Mesothelial cell of epicardium (in vitro differentiated cells): ENCODE data around the gene CLMP. TPM values are rescaled to one million over a fixed set of nuclear protein-coding genes. Genes with fewer than 3 reads are reported as not detected.

Experiments
- DNase-seq, 2 experiments: peaks; one replicate each; pipeline ENCODE4 v3.0.0; 2021; ENCODE audit warnings: low spot score in 2 of 2; ENCODE audit not compliant: unreplicated experiment in 2 of 2
- H3K27ac Mint-ChIP-seq: 2 replicates; pipeline ENCODE4 v1.8.0; 2021; ENCODE audit warnings: mixed read lengths
- H3K27me3 Mint-ChIP-seq: 2 replicates; pipeline ENCODE4 v1.8.0; 2021; ENCODE audit warnings: low read depth, mixed read lengths
- H3K36me3 Mint-ChIP-seq: 2 replicates; pipeline ENCODE4 v1.8.0; 2021; ENCODE audit warnings: mixed read lengths
- H3K4me1 Mint-ChIP-seq: 2 replicates; pipeline ENCODE4 v1.8.0; 2021; ENCODE audit warnings: mixed read lengths
- H3K4me3 Mint-ChIP-seq: 2 replicates; pipeline ENCODE4 v1.8.0; 2021; ENCODE audit warnings: mild to moderate bottlenecking, moderate library complexity, mixed read lengths
- H3K9me3 Mint-ChIP-seq: 2 replicates; pipeline ENCODE4 v1.8.0; 2021; ENCODE audit warnings: mixed read lengths
- CTCF ChIP-seq: fragments of 200-600 bp; sonication (generic); IDR thresholded peaks from one replicate; pipeline ENCODE4 v1.5.0; 2021; ENCODE audit warnings: antibody characterized with exemption; ENCODE audit not compliant: unreplicated experiment
- total RNA-seq: library from RNA; stranded (reverse); gene quantifications from 3 replicates; pipeline ENCODE4 v1.2.1, GENCODE V29; 2021

Gene CLMP
- total RNA-seq, 1 donor from 2014 or later = 18.0 TPM

- TF ChIP-seq CTCF = no peak
- Mint-ChIP-seq H3K27me3 (peaks cover 75% of the 10 kb centered on the region), H3K27ac (peak overlapping the region; percentile 85), H3K4me1 (peaks cover 28% of the 10 kb centered on the region), H3K36me3 (no peaks in the 10 kb centered on the region), H3K9me3 (no peaks in the 10 kb centered on the region), H3K4me3 (peak overlapping the region; percentile 77)
- DNase-seq = peak in 1 of 2 experiments; percentile 69
Observed at GRCh38 chr11:123194337-123195187, 486 bp downstream of the CLMP start.

DNA sequence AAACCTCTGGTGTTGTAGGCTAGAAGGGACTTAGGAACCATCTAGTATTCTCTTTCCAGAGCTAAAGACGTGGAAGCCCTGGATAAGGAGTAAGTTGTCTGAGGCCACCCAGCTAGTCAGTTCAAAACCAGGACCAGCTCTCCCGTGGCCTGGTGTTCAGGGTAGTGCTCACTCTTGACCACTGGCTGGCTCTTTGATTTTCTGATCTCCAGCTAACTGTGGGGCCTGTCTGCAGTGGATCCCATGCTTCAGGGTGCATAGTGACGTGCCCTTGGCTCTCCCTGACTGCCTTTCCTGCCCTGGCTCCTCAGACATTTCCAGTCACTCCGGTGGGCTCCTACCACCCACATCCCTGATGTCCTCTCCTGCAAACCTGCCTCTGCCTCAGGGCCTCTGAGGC lies 1.3 kb downstream of the CLMP start:
- no peaks in the 10 kb centered on the region for H3K9me3 Mint-ChIP-seq
- peaks cover 28% of the 10 kb centered on the region for H3K4me1 Mint-ChIP-seq
- H3K4me3 Mint-ChIP-seq = peak overlapping the region; percentile 77
- H3K27me3 Mint-ChIP-seq = peaks cover 70% of the 10 kb centered on the region
- no peak for DNase-seq
- H3K27ac Mint-ChIP-seq = peak overlapping the region; percentile 85
- H3K36me3 Mint-ChIP-seq = no peaks in the 10 kb centered on the region
- no peak for TF ChIP-seq CTCF

DNA sequence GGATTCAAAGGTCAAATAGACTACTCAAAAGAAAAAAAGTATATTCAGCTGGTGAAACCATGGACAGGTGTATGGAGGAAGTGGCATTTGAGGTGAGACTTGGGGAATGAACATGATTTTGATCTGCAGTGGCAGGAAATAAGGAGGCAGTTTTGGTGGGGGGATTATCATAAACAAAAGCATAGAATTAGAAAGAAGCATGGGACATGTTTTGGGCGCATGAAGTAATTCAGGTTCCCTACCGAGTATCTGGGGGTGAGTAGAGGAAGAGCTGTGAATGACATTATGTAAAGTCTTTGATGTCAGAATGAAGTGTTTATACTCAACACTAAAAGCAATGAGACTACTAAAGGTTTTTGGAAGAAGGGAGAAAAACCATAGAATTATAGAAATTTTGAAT lies 3.1 kb downstream of the CLMP start:
- Mint-ChIP-seq H3K27me3 (peaks cover 59% of the 10 kb centered on the region), H3K27ac (no peak overlapping the region), H3K36me3 (no peaks in the 10 kb centered on the region), H3K4me1 (peaks cover 34% of the 10 kb centered on the region), H3K4me3 (no peak overlapping the region), H3K9me3 (no peaks in the 10 kb centered on the region)
- TF ChIP-seq CTCF = no peak
- no peak for DNase-seq

GRCh38 chr11:123190518-123190917 lies 4.5 kb downstream of the CLMP start:
- no peak for TF ChIP-seq CTCF
- H3K27me3 Mint-ChIP-seq = peaks cover 49% of the 10 kb centered on the region
- DNase-seq = no peak
- no peak overlapping the region for H3K27ac Mint-ChIP-seq
- peaks cover 30% of the 10 kb centered on the region for H3K4me1 Mint-ChIP-seq
- no peaks in the 10 kb centered on the region for H3K36me3 Mint-ChIP-seq
- no peak overlapping the region for H3K4me3 Mint-ChIP-seq
- no peaks in the 10 kb centered on the region for H3K9me3 Mint-ChIP-seq

GRCh38 chr11:123188508-123189165 lies 6.4 kb downstream of the CLMP start:
- Mint-ChIP-seq H3K27me3 (peaks cover 37% of the 10 kb centered on the region), H3K4me1 (peaks cover 17% of the 10 kb centered on the region), H3K27ac (peak overlapping the region; percentile 80), H3K36me3 (no peaks in the 10 kb centered on the region), H3K9me3 (no peaks in the 10 kb centered on the region), H3K4me3 (no peak overlapping the region)
- DNase-seq = no peak
- TF ChIP-seq CTCF = no peak
